ENCODE data around the gene NT5C. TPM values are rescaled to one million over a fixed set of nuclear protein-coding genes. Genes with fewer than 3 reads are reported as not detected.
"Not testable (repeated sequence)": the region's sequence is repeated elsewhere in the genome, so short reads cannot be mapped to it uniquely, and the experiment has no call there.

Gene NT5C
- total and polyA plus RNA-seq, 7 donors = 16.4 to 84.0 (median 32.0) TPM

DNA sequence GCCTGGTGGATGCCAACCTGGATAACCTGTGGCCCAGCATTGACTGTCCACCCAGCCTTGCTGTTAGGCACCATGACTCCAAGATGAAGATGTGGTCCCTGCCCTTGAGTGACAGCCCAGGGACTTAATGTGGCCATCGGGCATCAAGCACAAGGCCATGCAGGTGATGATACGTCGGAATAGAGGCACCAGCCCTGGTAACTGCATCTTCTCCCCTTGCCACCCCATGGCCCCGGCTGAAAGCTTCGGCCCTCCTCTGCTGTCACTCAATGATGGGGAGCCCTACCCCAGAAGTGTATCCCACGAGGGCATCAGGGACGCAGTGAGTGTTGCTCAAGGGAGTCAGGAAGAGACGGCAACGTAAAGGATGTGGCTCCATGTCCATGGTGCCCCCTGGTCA is 2.0 kb downstream of the NT5C start:
- ATAC-seq = no peak
- no peaks in the 10 kb centered on the region for H3K9me3 ChIP-seq
- TF ChIP-seq, protein P1, sequence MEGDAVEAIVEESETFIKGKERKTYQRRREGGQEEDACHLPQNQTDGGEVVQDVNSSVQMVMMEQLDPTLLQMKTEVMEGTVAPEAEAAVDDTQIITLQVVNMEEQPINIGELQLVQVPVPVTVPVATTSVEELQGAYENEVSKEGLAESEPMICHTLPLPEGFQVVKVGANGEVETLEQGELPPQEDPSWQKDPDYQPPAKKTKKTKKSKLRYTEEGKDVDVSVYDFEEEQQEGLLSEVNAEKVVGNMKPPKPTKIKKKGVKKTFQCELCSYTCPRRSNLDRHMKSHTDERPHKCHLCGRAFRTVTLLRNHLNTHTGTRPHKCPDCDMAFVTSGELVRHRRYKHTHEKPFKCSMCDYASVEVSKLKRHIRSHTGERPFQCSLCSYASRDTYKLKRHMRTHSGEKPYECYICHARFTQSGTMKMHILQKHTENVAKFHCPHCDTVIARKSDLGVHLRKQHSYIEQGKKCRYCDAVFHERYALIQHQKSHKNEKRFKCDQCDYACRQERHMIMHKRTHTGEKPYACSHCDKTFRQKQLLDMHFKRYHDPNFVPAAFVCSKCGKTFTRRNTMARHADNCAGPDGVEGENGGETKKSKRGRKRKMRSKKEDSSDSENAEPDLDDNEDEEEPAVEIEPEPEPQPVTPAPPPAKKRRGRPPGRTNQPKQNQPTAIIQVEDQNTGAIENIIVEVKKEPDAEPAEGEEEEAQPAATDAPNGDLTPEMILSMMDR (IDR thresholded peaks at IDR 0.05) = no peak
- intact Hi-C loops (cut with DNase I) = no loop called here
- H3K27ac ChIP-seq = no peak overlapping the region
- no peak overlapping the region for H3K4me3 ChIP-seq
- 85 to 90% (median 86%) methylated on average over 9 of the region's 9 CpGs for WGBS, 3 donors
- no peak for DNase-seq
- H3K4me1 ChIP-seq = peaks cover 8% of the 10 kb centered on the region
- H3K36me3 ChIP-seq (ENCODE audit: insufficient read depth in 1 of 2, low read depth in 1 of 2) = peaks cover 0 to 17% of the 10 kb centered on the region in 2 donors
- no peaks in the 10 kb centered on the region for H3K27me3 ChIP-seq (ENCODE audit: insufficient read depth in 3 of 3, low read length in 2 of 3)

DNA sequence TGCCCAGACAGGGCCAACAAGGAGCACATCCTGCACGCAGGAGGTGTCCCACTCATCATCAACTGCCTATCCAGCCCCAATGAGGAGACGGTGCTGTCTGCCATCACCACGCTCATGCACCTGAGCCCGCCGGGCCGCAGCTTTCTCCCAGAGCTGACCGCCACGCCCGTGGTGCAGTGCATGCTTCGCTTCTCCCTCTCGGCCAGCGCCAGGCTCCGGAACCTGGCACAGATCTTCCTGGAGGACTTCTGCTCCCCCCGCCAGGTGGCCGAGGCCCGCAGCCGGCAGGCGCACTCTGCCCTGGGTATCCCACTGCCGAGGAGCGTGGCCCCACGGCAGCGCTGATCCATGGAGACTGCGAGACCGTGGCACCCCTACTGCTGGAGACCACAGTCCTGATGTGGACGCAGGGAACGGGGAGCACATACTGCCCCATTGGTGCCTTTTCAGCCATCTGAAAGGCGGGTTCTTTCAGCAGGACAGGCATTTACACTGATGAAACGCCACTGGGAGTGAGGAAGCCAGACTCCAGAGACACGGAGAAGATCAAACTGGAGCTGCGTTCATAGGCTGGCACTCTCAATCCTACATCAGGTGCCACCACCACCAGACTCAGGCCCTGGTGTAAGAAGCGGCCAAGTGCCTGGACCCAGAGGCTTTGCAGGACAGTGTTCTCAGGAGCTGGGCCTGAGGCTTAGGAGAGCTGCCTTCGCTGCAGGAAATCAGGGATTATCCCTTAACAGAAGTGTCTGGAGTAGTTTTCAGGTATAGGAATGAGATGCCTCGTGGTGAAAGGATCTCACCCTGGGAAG is 2.6 kb downstream of the NT5C start:
- Histone ChIP-seq H3K27ac (no peak overlapping the region), H3K9me3 (no peaks in the 10 kb centered on the region), H3K27me3 (ENCODE audit: insufficient read depth in 3 of 3, low read length in 2 of 3) (no peaks in the 10 kb centered on the region), H3K4me3 (no peak overlapping the region), H3K36me3 (ENCODE audit: insufficient read depth in 1 of 2, low read depth in 1 of 2) (peaks cover 0 to 17% of the 10 kb centered on the region in 2 donors), H3K4me1 (peaks cover 10% of the 10 kb centered on the region)
- 75 to 86% (median 78%) methylated on average over 33 of the region's 33 CpGs for WGBS, 3 donors
- DNase-seq (no peak), ATAC-seq (no peak)
- TF ChIP-seq, protein P1 (IDR thresholded peaks at IDR 0.05) = no peak
- intact Hi-C loops (cut with DNase I) = no loop called here

DNA sequence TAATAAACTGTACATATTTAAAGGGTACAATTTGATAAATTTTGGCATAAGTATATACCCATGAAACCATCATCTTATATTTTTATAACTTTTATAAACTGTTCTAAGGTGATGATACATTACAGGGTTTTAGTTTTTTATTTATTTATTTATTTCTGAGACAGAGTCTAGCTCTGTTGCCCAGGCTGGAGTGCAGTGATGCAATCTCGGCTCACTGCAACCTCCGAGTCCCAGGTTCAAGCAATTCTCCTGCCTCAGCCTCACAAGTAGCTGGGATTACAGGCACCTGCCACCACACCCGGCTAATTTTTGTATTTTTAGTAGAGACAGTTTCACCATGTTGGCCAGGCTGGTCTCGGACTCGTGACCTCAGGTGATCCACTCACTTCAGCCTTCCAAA is 3.6 kb downstream of the NT5C start:
- H3K27me3 ChIP-seq (ENCODE audit: insufficient read depth in 3 of 3, low read length in 2 of 3); ATAC-seq; intact Hi-C loops (cut with DNase I); H3K27ac ChIP-seq; H3K9me3 ChIP-seq; DNase-seq; H3K4me3 ChIP-seq; H3K4me1 ChIP-seq: not testable (repeated sequence)
- WGBS, 3 donors = 53 to 86% (median 67%) methylated on average over 5 of the region's 5 CpGs
- peaks cover 0 to 17% of the 10 kb centered on the region in 2 donors for H3K36me3 ChIP-seq (ENCODE audit: insufficient read depth in 1 of 2, low read depth in 1 of 2)

DNA sequence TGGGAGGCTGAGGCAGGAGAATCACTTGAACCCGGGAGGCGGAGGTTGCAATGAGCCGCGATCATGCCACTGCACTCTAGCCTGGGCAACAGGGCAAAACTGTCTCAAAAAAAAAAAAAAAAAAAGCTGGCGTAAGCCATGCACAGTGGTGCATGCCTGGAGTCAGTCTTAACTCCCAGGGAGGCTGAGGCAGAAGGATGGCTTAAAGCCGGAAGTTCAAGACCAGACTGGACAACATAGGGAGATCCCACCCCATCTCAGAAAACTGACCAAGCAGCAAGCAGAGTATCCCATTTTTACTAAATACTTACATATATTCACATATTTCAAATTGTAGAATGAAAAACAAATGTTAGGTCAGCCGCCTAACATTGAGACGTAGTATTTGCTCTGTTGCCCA is 4.6 kb downstream of the NT5C start:
- 83 to 96% (median 86%) methylated on average over 7 to 8 of the region's 8 CpGs for WGBS, 3 donors
- Histone ChIP-seq H3K4me3 (no peak overlapping the region), H3K9me3 (no peaks in the 10 kb centered on the region), H3K4me1 (peaks cover 10% of the 10 kb centered on the region), H3K27ac (no peak overlapping the region), H3K27me3 (ENCODE audit: insufficient read depth in 3 of 3, low read length in 2 of 3) (no peaks in the 10 kb centered on the region), H3K36me3 (ENCODE audit: insufficient read depth in 1 of 2, low read depth in 1 of 2) (peaks cover 0 to 17% of the 10 kb centered on the region in 2 donors)
- no peak for ATAC-seq
- intact Hi-C loops (cut with DNase I) = no loop called here
- DNase-seq = no peak
- TF ChIP-seq, protein P1 (IDR thresholded peaks at IDR 0.05) = no peak

DNA sequence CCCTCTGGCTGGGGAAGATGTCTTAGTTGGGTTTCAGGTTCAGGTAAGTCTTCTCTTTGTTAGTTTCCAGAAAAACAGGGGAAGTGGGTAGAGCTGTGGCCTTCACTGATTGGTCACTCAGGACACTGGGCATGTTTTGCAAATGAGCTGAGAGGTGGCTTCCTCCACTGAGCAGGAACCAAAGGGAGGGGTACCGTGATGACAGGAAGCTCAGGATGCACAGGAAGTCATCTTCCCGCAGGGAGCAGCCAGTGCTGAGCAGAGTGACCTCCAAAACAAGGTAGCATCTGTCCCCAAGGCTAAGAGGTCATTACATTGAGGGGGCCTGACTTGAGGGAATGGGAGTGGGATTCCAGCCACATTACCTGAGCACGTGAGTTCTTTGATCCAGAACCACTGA is 5.6 kb downstream of the NT5C start:
- H3K27ac ChIP-seq = no peak overlapping the region
- intact Hi-C loops (cut with DNase I) = no loop called here
- no peak overlapping the region for H3K4me3 ChIP-seq
- no peaks in the 10 kb centered on the region for H3K27me3 ChIP-seq (ENCODE audit: insufficient read depth in 3 of 3, low read length in 2 of 3)
- WGBS, 3 donors = 55 to 61% (median 59%) methylated on average over 3 of the region's 3 CpGs
- DNase-seq (no peak), ATAC-seq (no peak)
- H3K9me3 ChIP-seq = no peaks in the 10 kb centered on the region
- peaks cover 0 to 17% of the 10 kb centered on the region in 2 donors for H3K36me3 ChIP-seq (ENCODE audit: insufficient read depth in 1 of 2, low read depth in 1 of 2)
- TF ChIP-seq, protein P1 (IDR thresholded peaks at IDR 0.05) = no peak
- H3K4me1 ChIP-seq = peaks cover 10% of the 10 kb centered on the region
